NCI-H2107 treated with DMSO at 0.1 percent for 48 hours (cell line): ENCODE data around the gene HMG20A.
A peak's percentile ranks its signal among the peaks of the same experiment; 100 is the strongest.

Experiments used
- DNase-seq: peaks from one replicate; lab custom pipeline; 2025; ENCODE audit not compliant: unreplicated experiment; lab: John Stamatoyannopoulos, UW

The HMG20A gene

DNA sequence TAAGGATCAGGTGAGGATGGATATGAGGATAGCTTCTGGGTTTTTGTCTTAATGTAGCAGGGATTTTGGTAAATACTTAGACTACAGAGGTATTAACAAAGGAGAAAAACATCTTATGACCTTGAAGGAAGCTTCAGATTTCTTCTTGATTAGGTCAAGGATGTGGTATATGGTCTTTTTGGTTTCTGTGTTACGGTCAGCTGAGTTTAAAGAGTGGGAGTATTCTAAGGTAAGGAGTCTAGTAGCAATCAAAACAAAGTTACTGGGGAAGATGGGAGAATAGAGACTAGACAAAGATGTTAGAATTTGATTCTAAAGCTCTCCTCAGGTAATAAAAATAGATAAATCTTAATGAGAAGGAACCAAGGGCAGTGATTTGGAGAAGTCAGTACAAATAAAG lies 6.2 kb downstream of the HMG20A start:
- no peak for DNase-seq

DNA sequence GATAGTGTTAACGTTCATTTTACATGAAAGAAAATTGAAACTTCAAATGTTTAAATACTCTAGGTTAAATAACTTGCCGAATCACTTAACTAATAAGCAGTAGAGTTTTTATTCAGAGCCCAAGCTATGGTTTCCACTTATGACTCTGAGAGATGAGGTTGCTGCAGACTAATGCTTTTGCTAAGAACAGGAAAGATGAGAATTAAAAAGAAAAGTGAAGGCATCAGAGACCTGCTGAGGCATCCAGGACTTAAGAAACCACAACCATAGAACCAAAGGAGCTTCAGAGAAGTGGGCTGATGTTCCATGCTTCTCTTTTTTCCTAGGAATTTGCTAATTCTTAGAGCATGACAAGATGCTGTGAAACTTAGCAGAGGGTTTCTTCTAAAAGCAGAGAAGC lies 9.5 kb downstream of the HMG20A start:
- no peak for DNase-seq

DNA sequence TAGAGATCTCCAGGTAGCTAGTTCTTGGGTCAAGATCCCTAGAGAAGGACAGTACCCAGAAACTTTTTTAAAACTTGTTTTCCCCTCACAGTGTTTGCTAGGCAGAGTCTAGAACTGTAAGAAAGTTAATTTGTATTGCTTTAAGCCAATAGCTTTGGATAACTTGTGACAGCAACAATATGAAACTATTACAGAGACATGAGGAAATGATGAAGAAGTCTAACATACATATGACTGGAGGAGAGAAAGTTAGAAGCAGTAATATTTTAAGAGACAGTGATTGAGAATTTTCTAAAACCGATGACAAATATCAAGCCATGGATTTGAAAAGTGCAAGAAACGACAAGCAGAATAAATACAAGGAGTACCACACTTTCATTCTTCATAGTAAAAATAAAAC lies 10.0 kb downstream of the HMG20A start:
- DNase-seq: no peak

DNA sequence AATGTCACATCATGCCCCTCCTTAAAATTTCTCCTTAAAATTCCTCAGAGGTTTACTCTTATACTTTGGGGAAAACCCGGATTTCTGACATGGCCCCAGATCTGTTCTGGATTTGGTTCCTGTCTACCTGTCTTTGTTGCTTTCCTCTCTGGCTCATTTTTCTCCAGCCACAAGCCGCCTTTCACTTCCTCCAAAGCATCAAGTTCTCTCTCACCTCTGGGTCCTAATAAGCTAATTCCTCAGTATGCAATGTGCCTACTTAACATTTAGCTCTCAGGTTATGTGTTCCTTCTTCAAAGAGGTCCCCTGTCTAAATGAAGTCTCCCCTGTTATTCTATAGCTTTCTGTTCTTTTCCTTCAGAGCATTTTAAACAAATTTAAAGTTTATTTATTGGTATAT lies 16.1 kb downstream of the HMG20A start:
- DNase-seq: no peak

DNA sequence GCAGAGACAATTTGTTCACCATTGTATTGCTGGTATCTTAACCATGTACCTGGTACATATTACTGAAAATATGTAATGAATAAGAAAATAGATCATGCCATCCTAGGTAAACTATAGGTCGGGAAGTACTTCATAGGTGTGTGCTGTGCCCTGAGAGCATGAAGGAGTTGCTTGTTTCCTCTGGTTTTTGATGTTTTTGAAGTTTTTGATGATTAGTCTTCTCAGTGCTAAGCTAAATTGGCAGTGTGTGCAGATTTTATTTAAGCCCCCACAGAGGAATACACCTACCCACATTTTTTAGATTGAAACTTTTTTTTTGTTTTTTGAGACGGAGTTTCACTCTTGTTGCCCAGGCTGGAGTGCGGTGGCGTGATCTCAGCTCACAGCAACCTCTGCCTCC lies 16.6 kb downstream of the HMG20A start:
- DNase-seq: no peak

DNA sequence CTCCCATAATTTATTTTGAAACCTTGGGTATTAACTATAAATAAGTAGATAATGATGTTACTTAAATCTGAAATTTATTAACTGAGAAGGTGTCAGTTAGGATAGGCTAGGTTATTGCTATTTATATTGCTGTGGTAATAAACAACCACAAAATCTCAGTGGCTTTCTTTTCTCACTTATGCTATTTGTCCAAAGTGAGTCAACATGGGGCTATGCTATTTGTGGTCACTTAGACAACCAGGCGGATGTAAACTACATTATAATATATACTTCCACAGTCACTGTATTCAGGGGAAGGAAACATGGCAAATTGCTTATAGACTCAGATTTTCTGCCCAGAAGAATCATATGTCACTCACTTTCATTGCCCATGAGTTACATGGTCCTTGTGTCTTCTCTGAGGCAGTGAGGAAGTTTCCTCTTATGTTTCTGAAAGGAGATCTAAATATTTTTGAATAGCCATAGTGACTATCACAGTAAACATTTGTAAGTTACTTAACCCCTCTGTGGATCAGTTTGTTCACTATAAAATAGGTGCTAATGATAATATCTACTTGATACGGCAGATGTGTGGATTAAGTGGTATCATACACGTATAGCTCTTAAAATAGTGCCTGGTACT lies 19.8 kb downstream of the HMG20A start:
- DNase-seq: no peak

DNA sequence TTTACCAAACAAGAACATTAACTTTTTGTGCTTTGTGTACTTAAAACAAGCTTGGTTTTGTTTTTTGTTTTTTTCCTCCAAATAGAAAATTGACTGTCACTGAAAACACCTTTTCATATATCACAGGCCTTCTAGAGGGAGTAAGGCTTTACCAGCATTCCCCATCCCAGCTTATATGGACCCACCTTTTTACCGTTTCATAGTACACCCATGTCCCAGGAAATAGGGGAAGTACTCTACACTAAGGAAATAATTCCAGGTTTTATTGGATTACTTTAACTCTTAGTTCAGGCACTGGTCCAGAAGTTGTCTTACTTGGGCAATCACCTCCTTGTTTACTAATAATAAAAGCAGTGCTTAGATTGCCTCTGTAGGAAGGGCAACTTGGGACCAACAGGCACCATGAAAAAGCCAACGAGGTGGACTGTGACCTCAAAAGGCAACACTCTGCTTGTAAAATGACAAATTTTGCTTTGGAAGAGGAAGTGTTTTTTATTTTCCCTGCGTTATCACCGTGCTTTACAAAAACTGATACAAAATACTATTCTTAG lies 26.2 kb downstream of the HMG20A start:
- no peak for DNase-seq

DNA sequence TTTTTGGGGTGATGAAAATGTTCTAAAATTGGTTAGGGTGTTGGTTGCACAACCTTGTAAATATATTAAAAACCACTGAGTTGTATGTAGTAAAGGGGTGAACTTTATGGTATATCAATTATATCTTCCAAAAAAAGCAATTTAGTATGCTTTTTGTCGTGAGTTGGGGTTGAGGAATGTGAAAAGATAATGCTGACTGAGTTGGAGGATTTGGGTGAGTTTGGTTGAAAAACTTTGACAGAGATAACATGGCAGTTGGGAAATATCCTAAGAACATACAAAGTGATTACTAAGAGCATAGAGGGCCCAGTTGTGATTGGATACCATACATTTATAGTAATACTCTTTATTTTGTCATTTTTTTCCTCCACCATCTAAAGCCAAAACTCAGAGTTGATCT lies 33.6 kb downstream of the HMG20A start:
- DNase-seq: no peak

DNA sequence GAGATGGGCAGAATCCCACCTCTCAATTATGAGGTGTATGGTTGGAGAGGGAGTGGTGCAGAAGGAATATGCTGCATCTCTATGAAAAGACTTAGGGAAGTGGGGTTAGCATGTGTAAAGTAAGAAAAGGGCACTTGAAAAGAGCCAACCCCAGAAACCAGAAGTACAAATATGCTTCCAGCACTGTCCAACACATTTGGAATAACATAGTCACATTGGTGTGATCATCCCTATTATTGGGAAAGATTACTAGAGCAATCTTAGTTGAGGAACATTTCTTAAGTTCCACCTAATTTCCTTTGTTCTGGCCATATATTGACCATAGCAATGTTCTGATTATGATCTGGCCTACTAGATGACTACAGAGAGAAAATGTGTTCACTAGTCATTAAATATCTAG lies 34.3 kb downstream of the HMG20A start:
- no peak for DNase-seq

DNA sequence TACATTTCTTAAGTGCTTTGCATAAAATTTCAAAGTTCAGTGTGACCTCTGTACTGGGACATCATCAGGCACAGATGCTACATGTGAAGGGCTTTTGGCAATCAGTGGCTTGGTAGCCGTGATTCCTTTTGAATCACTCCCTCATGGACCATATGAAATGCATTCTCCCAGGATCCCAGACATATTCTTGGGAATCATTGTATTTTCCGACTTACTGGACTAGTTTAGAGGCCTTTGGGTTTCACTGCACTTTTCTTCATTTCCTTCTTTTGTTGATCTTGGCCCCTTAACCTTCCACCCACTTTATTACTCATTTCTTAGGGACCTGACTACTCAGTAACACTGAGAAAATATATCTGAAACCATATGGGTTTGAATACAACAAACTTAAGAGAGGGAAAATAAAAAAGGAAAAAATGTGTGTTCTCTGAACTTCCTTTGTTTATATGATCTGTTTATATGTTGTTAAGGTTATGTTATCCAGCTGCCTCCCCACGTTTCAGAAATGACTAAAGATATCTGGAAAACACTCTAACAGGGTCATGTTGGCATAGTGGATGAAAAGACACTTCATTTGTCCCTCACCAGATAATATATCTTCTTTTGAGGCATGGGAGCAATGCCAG lies 35.1 kb downstream of the HMG20A start:
- no peak for DNase-seq

DNA sequence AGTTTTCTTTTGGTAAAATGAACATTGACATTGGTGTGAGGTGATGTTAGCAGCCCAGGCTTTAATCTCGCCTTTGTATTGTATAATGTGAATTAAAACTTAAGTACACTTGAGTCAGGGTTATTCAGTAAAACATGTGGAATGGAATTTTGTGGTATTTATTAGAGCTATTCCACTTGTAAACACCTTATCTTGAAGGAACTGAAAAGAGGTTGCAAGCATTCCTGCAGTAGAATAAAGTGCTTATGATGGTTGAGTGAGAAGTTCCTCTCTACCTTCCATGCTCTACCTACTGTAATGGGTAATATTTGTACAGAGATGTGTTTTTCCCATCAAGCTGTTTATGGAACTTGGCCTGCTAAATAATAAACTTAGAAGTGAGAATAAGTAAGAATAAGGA lies 36.1 kb downstream of the HMG20A start:
- no peak for DNase-seq

DNA sequence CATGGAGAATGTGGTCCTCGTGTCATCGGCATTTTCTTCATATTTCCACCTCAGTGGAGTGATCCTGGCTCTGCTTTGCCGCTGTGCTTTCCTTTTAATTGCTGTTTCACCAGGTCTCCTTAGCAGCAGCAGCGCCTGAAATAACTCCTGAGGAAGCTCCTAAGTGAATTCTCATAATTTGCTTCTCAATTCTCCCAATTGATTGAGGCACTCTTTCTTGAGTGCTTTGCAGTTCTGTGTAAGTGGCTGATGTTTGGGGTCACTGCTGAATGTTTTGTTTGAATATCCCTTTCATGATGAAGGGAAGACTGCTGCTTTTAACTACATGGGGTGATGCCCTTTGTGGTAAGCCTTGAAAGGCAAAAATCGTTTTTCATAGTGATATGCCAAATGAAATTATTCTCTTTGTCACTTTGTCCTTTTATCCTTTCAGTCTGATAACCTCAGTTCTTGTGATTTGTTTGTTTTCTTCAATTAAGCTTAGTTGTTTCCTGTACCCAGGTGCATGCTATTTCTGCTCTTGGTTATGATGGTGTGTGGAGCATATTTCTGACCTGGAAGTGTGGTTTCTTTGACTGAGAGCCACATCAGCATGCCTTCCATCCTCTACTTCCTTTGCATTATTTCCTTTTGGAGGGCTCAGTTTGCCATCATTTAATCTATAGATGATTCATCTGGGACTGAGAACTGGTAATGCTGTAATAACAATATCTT lies 36.7 kb downstream of the HMG20A start:
- DNase-seq: peak; percentile 53

DNA sequence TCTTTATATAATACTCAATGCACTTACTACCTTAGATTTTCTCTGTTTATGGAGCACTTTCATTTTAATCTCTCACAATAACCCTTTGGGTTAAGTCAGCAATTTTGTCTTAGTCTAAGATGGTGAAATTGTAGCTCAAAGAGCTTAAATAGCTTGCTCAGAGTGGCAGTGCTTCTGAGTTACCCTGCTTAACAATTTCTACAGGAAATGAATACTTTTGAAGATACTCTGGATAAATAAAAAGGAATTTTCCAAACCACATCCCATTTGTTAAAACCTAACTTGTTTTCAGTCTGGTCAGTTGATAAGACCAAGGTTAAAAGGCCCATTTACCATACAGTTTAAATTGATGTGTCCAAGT lies 37.2 kb downstream of the HMG20A start:
- DNase-seq: no peak

DNA sequence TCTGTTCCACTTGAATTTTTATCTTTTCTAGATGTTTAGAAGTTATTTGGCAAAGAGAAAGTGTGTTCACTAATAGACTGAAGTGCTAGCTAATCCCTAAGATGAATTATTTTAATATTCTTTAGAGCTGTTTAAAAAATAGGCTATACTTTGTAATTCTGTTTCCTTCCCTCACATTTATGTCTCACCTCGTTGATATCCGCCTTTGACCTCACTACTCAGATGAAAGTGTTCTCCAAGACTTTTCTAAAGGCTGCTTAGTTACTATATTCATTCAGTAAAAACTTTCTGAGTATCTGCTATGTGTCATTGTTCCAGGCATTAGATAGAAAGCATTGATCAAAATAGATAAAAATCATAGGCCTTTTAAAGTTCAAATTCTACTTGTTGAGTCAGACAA lies 38.3 kb downstream of the HMG20A start:
- DNase-seq: no peak

DNA sequence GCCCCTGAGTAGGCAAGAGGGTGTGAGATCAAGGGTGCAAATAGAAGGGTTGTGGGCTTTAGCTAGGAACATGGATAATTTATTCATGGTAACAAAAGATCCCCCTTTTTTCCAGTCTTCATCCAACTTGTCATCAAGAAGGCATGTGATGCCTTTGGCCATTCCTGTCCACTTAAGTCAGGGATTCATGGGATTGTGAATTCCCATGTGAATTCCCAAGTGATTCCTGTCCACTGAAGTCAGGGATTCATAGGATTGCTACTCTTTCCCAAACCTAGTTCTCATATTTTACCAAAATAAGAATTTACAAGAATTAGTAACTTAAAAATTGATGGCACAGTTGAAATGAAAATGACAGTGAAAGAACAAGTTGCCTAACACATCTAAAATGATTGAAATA lies 40.8 kb downstream of the HMG20A start:
- no peak for DNase-seq

DNA sequence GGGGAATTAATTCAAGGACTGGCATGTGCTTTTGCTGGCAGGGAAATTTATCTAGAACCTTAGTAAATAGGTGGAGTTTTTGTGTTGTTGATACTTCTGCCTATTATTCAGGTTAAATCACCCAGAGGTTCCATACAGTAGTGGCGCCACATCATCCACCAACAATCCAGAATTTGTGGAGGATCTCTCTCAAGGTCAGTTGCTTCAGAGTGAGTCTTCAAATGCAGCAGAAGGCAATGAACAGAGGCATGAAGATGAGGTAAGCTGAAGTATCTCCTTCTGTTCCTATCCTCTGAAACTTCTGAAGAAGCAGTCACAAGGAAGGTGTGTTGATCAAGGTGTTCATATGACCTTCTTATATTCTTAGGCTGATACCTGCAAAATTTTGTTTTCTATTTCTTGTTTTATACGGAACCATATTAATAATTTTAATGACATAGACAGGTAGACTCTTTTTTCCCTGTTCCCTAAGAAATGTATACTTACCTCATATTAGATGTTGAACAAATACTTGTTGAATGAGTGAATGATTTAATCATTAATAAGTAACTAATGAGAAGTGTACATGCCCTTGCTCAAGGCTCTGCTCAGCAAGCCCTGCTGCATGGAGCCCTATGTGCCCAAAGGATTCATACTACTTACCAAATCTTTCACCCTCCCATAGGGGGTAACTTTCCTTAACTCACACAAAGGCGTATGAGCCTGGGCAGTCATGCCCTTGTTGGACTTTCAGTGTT lies 43.6 kb downstream of the HMG20A start:
- DNase-seq: no peak

DNA sequence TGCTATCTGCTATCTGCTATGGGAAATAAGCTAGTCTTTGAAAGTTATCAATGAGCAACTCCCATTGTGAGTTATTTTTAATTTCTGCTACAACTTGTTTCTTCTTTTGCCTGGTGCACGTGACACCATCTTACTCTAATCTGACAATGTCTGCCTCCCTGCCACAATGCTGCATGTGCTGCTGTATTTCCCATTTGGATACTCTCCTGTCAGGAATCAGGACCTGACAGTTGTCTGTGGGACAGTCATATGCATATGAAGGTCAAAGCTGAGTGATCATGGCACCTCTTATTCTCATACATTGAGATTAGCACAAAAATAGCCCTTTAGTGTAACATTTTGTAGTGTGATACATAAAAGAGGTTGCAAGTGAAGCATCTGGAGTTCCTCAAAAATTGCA lies 45.8 kb downstream of the HMG20A start:
- DNase-seq: no peak

DNA sequence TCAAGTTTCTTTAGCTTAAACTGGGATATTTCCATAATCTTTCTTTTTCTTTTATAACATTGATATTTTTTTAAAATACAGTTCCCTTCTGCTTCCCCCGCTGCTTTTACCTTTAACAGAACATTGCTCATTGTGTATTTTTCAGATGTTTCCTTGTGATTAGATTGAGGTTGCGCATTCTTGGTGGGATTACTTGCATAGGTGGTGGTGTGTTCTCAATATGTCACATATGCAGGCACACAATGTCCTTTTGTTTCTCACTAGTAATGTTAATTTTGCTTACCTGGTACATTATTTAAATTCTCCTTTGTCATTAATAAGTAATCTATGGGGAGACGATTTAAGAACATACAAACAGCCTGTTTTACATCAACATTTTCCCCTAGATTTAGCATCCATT lies 48.2 kb downstream of the HMG20A start:
- no peak for DNase-seq

DNA sequence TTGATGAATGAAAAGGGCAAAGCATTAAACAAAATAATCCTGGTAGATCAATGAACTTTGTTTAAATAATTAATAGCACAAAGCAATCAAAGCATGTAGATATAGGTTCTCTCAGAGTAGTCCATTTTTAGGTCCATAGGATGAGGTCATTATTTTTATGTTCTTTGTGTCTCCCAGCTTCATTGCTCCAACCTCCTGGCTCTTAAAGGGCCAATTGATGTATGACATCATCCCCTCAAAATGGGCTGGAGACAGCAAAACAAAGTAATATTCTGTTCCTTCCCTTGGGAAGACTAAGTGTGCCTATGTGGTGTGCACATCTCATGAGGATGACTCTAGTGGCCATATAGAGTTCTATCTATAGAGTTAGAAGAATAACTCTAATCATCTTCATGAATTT lies 49.5 kb downstream of the HMG20A start:
- no peak for DNase-seq

DNA sequence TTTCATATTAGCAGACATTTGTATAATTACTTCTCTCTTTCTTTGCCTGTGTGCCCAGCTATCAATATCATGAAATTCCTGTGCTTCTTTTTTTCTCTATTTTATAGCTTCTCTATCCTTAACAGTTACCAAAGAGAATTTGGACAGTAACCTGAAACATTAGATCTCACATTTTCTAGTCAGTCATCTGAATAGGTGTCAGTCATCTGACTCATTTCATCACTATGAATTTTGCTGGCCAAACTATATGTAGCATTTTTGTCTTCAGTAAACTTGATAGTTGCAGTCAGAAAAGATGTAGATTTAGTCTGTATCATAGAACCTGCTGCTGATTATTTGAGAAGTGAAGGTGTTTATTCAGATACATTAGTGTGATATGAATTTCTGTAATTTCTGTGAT lies 52.6 kb downstream of the HMG20A start:
- no peak for DNase-seq

DNA sequence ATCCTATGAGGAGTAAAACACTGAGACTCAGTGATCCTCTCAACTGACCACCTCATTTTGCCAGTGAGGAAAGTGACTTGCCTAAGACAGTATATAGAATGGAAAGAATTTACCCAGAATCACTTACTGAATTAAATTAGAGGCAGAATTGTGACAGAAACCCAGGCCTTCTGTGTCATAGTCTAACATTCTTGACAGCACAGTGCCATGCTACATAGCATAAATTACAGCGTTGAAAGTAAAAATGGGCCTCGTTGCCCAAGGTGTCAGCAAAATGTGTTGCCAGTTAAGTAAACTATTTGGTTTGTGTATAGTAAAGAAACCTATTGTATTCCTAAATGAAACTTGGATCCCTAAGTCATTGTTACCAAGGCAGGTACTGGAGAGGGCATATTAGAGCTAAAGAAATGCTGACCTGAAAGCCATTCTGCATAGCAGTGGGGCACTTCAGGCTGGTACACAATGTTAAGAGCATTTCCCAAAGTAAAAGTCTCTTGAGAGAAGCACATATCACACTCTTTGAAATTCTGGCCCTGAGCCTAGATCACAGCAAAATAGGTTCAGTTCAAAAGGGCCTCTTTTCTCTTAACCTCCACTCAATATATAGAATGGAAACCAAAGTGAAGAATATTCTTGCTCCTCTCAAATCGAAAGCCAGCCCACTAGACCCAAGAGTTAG lies 53.8 kb downstream of the HMG20A start:
- DNase-seq: peak; percentile 78
